ENCODE data around the gene IFNL1.
"Not testable (repeated sequence)": the region's sequence is repeated elsewhere in the genome, so short reads cannot be mapped to it uniquely, and the experiment has no call there.

The IFNL1 gene

DNA sequence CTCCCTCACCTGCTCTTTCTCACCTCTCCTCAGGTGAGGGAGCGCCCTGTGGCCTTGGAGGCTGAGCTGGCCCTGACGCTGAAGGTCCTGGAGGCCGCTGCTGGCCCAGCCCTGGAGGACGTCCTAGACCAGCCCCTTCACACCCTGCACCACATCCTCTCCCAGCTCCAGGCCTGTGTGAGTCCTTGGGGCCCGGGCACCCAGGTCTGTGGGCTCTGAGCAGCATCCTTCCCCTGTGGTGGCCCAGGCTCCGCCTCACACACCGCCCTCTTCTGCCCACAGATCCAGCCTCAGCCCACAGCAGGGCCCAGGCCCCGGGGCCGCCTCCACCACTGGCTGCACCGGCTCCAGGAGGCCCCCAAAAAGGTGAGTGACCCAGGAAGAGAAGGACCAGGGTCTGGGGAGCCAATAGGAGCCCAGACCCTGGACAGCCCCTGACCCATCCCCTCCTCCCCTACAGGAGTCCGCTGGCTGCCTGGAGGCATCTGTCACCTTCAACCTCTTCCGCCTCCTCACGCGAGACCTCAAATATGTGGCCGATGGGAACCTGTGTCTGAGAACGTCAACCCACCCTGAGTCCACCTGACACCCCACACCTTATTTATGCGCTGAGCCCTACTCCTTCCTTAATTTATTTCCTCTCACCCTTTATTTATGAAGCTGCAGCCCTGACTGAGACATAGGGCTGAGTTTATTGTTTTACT, 1.9 kb downstream of the IFNL1 start:
- H3K4me3 ChIP-seq (ENCODE audit: low read length) = no peak overlapping the region
- TF ChIP-seq ZNF274 (IDR thresholded peaks at IDR 0.05; ENCODE audit: low read depth, low read length) = no peak

DNA sequence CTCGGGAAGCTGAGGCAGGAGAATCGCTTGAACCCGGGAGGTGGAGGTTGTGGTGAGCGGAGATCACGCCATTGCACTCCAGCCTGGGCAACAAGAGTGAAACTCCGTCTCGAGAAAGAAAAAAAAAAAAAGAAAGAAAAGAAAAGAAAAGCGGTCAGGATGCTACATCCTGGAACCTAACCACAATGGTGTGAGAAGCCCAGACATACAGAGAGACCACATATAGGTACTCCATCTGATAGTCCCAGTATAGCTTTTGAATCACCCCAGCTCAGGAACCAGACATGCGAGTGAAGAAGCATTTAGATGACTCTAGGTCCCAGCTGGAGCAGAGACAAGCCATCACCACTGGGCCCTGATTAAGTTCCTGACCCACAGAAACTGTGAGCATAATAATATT, 3.2 kb downstream of the IFNL1 start:
- no peak for TF ChIP-seq ZNF274 (IDR thresholded peaks at IDR 0.05; ENCODE audit: low read depth, low read length)
- H3K4me3 ChIP-seq (ENCODE audit: low read length) = no peak overlapping the region

DNA sequence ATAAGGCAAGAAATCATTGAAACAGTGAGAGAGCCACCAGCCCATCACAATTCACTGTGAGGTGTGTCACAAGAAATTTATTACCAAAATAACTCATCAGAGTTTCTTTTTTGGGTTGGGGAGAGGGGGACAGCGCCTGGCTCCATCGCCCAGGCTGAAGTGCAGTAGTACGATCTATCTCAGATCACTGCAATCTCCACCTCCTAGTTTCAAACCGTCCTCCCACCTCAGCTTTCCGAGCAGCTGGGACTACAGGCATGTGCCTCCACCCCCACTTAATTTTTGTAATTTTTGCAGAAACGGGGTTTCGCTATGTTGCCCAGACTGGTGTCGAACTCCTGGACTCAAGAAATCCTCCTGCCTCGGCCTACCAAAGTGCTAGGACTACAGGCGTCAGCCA, 3.6 kb downstream of the IFNL1 start:
- TF ChIP-seq ZNF274 (IDR thresholded peaks at IDR 0.05; ENCODE audit: low read depth, low read length) = no peak
- H3K4me3 ChIP-seq (ENCODE audit: low read length) = no peak overlapping the region

DNA sequence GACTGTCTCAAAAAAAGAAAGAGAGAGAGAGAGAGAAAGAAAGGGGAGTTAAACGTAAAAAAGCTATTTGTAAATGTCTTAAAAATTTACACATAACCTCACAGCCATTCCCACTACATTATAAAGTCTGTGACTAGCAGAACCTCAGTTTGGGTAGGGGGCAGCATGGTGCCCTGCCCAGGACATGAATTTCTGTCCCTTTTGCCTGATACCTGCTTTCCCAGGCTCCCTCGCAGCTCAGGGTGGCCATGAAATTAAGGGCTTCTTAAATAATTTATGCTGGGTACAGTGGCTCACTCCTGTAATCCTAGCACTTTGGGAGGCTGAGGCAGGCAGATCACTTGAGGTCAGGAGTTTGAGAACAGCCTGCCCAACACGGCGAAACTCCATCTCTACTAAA, 4.8 kb downstream of the IFNL1 start:
- TF ChIP-seq ZNF274 (IDR thresholded peaks at IDR 0.05; ENCODE audit: low read depth, low read length) = no peak
- no peak overlapping the region for H3K4me3 ChIP-seq (ENCODE audit: low read length)

DNA sequence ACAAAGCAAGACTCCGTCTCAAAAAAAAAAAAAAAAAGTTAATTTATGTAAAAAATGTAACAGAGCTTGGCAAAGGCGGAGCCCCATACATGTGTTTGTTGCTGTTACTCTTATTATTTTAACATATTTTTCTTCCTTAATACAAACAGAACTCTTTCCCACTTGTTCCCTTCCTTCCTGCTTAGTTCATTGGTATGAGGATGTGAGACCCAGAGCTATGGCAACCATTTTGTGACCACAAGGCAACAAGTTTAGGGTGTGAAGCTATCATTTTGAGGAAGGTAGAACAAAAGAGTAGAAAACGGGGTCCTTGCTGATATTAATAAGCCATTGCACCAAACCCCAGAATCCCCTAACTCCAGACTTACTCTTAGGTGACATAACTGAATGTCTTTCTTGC, 5.4 kb downstream of the IFNL1 start:
- no peak overlapping the region for H3K4me3 ChIP-seq (ENCODE audit: low read length)
- TF ChIP-seq ZNF274 (IDR thresholded peaks at IDR 0.05; ENCODE audit: low read depth, low read length) = no peak

DNA sequence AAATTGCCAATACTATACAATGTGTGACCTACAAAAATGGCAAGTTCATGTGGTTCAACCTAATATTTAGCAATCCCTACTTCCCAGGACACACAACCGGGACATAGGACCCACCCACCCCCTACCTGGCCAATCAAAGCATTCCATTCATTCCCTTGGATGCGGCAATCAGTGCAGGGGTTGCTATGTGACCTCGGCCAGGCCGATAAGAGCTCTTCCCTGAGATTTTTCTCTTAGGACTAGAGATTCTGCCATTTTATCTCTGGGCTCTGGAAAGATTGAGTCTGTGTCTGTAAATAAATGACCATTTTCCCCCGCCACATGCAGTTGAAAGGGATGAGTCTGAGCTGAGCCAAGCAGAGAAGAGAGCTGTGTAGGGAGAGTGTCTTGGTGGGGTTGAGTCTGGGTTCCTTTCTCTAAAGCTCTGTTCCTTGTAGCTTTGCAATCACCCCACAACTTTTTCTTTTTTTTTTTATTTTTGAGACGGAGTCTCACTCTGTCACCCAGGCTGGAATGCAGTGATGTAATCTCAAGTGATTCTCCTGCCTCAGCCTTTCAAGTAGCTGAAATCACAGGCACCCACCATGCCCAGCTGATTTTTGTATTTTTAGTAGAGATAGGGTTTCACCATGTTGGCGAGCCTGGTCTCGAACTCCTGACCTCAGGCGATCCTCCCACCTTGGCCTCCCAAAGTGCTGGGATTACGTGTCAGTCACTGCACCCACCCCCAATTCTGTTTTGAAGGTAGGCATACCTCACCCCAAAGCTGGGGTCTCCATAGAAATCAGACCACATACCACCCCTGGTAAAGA, 7.4 kb downstream of the IFNL1 start:
- H3K4me3 ChIP-seq (ENCODE audit: low read length) = no peak overlapping the region
- no peak for TF ChIP-seq ZNF274 (IDR thresholded peaks at IDR 0.05; ENCODE audit: low read depth, low read length)

DNA sequence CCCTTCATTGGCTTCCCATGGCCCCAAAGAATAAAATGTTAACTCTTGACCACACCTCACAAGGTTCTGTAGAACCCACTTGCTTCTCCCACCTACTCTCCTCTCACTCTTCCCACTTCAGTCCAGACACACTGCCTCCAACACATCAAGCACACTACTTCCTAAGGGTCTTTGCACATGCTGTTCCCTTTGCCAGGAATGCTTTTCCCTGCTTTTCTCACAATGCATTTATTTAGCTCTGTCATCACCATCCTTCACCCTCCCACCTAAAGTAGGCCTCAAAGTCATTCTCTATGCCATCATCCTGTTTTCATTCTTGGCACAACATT, 7.9 kb downstream of the IFNL1 start:
- TF ChIP-seq ZNF274 (IDR thresholded peaks at IDR 0.05; ENCODE audit: low read depth, low read length) = no peak

DNA sequence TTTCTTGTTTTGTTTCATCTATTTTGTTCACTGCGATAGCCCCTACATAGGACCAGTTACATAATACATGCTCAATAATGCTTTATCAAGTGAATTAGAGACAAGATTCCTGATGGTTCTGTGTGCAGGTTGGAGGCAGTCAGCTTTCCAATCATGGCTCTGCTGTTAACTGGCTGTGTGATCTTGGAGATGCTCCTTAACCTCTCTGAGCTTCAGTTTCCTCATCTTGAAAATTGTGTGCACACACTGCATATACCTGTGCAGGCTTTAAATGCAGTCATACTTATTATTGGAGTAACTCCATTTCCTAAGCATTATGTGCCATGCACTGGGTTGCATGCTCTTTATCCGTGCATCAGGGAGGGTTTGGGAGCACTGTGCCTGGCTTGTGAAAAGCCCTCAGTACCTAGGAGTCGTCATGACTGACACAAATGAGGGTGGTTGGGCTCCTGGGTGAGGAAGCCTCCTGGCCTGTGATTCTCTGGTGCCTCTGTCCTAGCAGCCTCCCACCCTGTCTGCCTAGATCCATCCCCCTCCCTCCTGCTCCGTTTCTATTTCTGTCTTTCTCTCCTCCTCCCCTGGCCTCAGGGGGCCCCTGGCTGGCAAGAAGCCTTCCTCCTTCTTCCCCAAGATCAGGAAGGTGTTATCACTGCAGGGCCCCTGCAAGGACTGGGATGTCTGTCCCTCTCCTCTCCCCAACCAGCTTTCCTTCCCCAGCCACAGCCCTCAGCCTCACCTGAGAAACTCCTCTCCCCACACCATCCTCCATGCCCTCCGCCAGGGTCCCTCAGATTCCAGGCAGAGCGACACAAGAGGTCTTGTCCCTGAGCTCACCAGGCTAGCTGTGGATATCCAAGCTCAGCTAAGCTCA, 8.7 kb downstream of the IFNL1 start:
- TF ChIP-seq ZNF274 (IDR thresholded peaks at IDR 0.05; ENCODE audit: low read depth, low read length) = no peak
- no peak overlapping the region for H3K4me3 ChIP-seq (ENCODE audit: low read length)

More for the DNA sequence above, 7.9 kb downstream of the IFNL1 start:
- no peak overlapping the region for H3K4me3 ChIP-seq (ENCODE audit: low read length)

DNA sequence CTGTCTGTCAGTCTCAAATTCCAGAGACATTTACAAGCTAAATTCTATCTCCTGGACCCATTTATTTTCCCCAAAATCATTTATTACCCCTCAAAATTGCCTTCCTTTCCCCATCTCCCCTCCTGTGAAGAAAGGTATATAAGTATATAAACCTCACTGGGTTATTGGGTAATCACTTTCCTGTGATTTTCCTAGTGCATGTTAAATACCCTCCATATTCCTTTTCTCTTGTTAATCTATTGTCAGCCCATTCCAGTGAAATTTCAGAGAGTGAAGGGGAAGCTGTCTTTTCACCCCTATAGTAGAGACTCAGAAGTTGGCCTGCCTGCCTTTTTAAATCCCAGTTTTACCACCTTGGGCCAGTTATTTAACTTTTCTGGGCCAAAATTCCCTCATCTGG, 9.9 kb downstream of the IFNL1 start:
- H3K4me3 ChIP-seq (ENCODE audit: low read length) = no peak overlapping the region
- no peak for TF ChIP-seq ZNF274 (IDR thresholded peaks at IDR 0.05; ENCODE audit: low read depth, low read length)

DNA sequence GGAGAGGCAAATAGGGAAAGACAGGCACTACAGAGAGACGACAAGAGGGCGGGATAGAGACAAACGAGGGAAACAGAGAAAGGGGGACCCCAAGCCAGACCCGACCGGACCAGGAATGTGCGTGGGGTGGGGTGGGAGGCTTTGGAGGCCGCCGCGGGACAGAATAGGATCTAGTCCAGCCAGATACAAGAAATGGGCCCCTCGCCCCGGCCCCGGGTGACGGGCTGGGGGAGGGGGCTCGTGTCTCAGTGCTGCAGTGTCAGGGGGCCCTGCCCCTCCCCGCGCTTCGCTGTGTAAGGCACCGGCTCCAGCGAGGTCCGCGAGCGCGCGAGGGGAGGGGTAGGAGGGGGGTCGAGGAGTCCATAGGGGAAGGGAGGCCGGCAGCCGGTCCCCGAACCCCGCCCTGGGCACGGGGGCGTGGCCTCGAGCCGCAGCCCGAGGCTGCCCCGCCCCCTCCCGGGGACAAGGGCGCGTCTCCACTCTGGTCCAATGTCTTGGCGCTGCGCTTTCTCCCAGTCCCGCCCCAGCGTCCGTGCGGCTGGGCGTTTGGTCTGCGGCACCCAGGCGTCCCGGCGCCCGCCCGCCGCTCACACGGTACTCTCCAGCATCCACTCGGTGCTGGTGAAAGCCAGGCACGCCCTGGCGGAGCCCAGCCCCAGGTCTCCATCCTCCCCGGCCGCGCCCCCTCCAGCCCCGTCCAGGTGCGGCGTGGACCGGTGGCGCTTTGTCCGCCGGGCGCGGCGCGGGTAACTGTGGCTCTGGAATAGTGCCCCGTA, 11.0 kb downstream of the IFNL1 start:
- H3K4me3 ChIP-seq (ENCODE audit: low read length) = no peak overlapping the region
- no peak for TF ChIP-seq ZNF274 (IDR thresholded peaks at IDR 0.05; ENCODE audit: low read depth, low read length)

DNA sequence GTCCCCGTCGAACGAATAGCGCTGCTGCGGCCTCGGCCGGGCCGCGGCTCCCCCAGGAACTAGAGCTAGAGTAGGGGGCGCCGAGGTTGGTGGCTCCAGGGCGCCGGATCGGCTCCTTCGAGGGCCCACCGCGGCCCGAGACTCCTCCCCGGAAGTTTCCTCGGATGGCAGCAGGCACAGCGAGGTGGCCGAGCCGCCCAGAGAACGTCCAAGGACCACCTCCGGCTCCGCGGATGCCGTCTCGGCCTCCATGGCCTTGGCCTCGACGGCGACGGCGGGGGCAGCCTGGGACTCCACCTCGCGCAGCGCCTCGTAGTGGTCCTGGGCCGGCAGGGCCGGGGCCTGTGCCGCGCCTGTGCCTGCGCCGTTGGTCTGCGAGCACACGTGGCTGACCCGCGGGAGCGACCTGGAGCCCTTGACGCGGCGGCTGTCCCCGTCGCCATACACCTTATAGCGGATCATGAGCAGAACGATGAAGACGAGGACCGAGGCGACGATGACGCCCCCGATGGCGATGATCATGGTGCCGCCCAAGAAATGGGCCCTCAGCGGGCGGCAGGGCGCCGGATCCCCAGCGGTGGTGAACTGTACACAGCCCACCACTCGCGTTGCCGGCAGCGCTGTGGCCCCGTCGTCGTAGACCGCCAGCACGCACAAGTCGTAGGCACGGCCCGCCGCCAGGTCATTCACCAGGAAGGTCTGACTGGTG, 11.8 kb downstream of the IFNL1 start:
- no peak overlapping the region for H3K4me3 ChIP-seq (ENCODE audit: low read length)

DNA sequence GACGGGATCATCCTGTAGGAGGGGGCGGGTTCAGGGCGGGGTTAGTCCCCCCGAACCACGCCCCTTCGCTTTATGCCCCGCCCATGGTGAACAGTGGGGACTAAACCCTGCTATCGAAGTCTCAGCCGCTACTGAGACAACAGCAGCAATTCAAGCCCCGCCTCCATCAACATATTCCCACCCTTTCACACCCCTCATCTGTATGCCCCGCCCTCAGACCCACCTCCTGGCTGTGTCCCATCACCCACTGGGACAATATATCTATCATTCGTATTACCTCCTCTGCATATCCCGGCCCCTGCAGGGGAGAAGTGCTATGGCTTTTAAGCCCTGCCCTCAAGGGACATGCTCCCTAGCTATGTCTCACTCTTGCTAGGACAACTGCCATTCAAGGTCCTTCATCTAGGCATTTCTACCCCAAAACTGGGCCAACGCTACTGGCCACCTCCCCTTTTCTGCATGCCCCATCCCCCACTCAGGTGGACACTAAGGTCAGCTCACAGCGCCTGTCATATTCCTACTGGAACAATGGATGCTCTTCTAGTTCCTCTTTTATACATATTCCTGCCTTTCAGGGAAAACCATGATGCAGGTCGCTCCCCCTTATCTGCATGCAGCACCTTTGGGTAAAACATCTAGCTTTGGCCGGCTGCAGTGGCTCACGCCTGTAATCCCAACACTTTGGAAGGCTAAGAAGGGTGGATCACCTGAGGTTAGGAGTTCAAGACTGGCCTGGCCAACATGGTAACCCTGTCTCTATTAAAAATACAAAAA, 12.5 kb downstream of the IFNL1 start:
- no peak overlapping the region for H3K4me3 ChIP-seq (ENCODE audit: low read length)
- TF ChIP-seq ZNF274 (IDR thresholded peaks at IDR 0.05; ENCODE audit: low read depth, low read length) = no peak

More for the DNA sequence above, 11.8 kb downstream of the IFNL1 start:
- no peak for TF ChIP-seq ZNF274 (IDR thresholded peaks at IDR 0.05; ENCODE audit: low read depth, low read length)

DNA sequence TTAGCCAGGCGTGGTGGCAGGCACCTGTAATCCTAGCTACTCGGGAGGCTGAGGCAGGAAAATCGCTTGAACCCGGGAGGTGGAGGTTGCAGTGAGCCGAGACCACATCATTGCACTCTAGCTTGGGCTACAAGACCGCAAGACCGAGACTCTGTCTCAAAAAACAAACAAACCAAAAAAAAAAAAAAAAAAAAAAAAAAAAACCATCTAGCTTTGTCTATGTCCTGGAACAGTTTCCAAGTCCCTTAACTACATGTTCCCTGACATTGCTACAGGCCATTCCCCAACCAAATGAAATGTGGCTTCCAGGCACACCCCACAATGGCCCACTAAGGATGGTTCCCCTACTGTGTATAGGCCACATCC, 13.1 kb downstream of the IFNL1 start:
- H3K4me3 ChIP-seq (ENCODE audit: low read length) = not testable (repeated sequence)
